ENCODE data around the gene RDH8.

- TF ChIP-seq CTCF (conservative IDR thresholded peaks at IDR 0.05 in 1 of 2, IDR thresholded peaks at IDR 0.05 in 1 of 2; ENCODE audit: low read depth in 1 of 2, low read length in 2 of 2) (no peak), EZH2 (IDR thresholded peaks at IDR 0.05; ENCODE audit: low read length, missing control alignments) (no peak)
Observed at GRCh38 chr19:10010939-10011338, 2.3 kb upstream of the RDH8 start.

Measured in fibroblast of lung (primary cell).